Neural cell (in vitro differentiated cells): ENCODE data around the gene LUC7L. TPM values are rescaled to one million over a fixed set of nuclear protein-coding genes. Genes with fewer than 3 reads are reported as not detected.

Source experiments
- H2AFZ ChIP-seq: fragments of 200-600, 300-800 bp; sonication (generic), shearing (Covaris generic); 2 replicates; pipeline ENCODE4 v1.6.0; 2014; ENCODE audit warnings: low read depth, mild to moderate bottlenecking, antibody characterized with exemption, low read length, moderate library complexity
- H3F3A ChIP-seq: fragments of 200-600 bp; shearing (Covaris generic); 2 replicates; pipeline ENCODE4 v1.6.1; 2016; ENCODE audit warnings: mild to moderate bottlenecking, moderate library complexity, mixed read lengths, antibody characterized with exemption, low read length; ENCODE audit not compliant: insufficient read depth, poor library complexity, severe bottlenecking
- H3K27ac ChIP-seq: fragments of 200-600, 300-800 bp; sonication (generic), shearing (Covaris generic); 2 replicates; pipeline ENCODE4 v1.5.1; 2014; ENCODE audit warnings: mild to moderate bottlenecking, low read length, moderate library complexity
- H3K27me3 ChIP-seq: fragments of 300-800, 200-600 bp; sonication (generic), shearing (Covaris generic); 2 replicates; pipeline ENCODE4 v1.6.0; 2014; ENCODE audit warnings: mild to moderate bottlenecking, low read depth, low read length, moderate library complexity; ENCODE audit not compliant: insufficient read depth
- H3K36me3 ChIP-seq: fragments of 300-800, 200-600 bp; sonication (generic), shearing (Covaris generic); 2 replicates; pipeline ENCODE4 v1.5.1; 2014; ENCODE audit warnings: mild to moderate bottlenecking, antibody characterized with exemption, low read length, moderate library complexity; ENCODE audit not compliant: insufficient read depth
- H3K4me2 ChIP-seq: fragments of 300-800, 200-600 bp; sonication (generic), shearing (Covaris generic); 2 replicates; pipeline ENCODE4 v1.6.0; 2014; ENCODE audit warnings: mild to moderate bottlenecking, low read length
- H3K4me3 ChIP-seq: fragments of 300-800, 200-600 bp; sonication (generic), shearing (Covaris generic); 2 replicates; pipeline ENCODE4 v1.5.1; 2014; ENCODE audit warnings: mild to moderate bottlenecking, low read length, moderate library complexity
- H3K79me2 ChIP-seq: fragments of 200-600 bp; shearing (Covaris generic); replicated peaks from 2 replicates; pipeline ENCODE4 v1.6.0; 2014; ENCODE audit warnings: mild to moderate bottlenecking, low read length, moderate library complexity; ENCODE audit not compliant: insufficient read depth
- H3K9ac ChIP-seq: fragments of 300-800, 200-600 bp; sonication (generic), shearing (Covaris generic); 2 replicates; pipeline ENCODE4 v1.6.1; 2016; ENCODE audit warnings: mild to moderate bottlenecking, low read length, mixed read lengths
- H3K9me2 ChIP-seq: fragments of 200-600 bp; shearing (Covaris generic); 2 replicates; pipeline ENCODE4 v1.6.1; 2016; ENCODE audit warnings: mild to moderate bottlenecking, low read length, mixed read lengths; ENCODE audit not compliant: insufficient read depth
- H3K9me3 ChIP-seq: fragments of 200-600, 300-800 bp; sonication (generic), shearing (Covaris generic); 2 replicates; pipeline ENCODE4 v1.6.1; 2016; ENCODE audit warnings: mild to moderate bottlenecking, mixed run types, low read length, moderate library complexity, mixed read lengths
- H4K20me1 ChIP-seq: fragments of 200-600 bp; shearing (Covaris generic); 2 replicates; pipeline ENCODE4 v1.6.1; 2016; ENCODE audit warnings: mild to moderate bottlenecking, mixed run types; ENCODE audit not compliant: insufficient read depth
- CTCF ChIP-seq: fragments of 450-650 bp; IDR thresholded peaks from 2 replicates; pipeline ENCODE4 v1.5.1; 2014; ENCODE audit warnings: antibody characterized with exemption, mild to moderate bottlenecking, moderate library complexity; ENCODE audit not compliant: poor library complexity, severe bottlenecking
- EP300 ChIP-seq: fragments of 450-650 bp; conservative IDR thresholded peaks from 2 replicates; pipeline ENCODE4 v1.6.1; 2014; ENCODE audit warnings: antibody characterized with exemption, mild to moderate bottlenecking, moderate library complexity; ENCODE audit not compliant: poor library complexity, severe bottlenecking
- EZH2 ChIP-seq: fragments of 200-600, 300-800 bp; shearing (Covaris generic), sonication (generic); IDR thresholded peaks from 2 replicates; pipeline ENCODE4 v1.6.1; 2014; ENCODE audit warnings: antibody characterized with exemption, low read length, borderline replicate concordance, mild to moderate bottlenecking; ENCODE audit not compliant: insufficient read depth, poor library complexity, severe bottlenecking
- MXI1 ChIP-seq: fragments of 450-650 bp; conservative IDR thresholded peaks from 2 replicates; pipeline ENCODE4 v1.6.1; 2014; ENCODE audit warnings: antibody characterized with exemption, mild to moderate bottlenecking; ENCODE audit not compliant: poor library complexity, severe bottlenecking
- POLR2AphosphoS5 ChIP-seq: IDR thresholded peaks from 2 replicates; pipeline ENCODE4 v1.6.1; 2012
- RAD21 ChIP-seq: fragments of 450-650 bp; conservative IDR thresholded peaks from 2 replicates; pipeline ENCODE4 v1.6.1; 2014; ENCODE audit warnings: antibody characterized with exemption, mild to moderate bottlenecking, moderate library complexity
- REST ChIP-seq: IDR thresholded peaks from 2 replicates; pipeline ENCODE4 v1.6.1; 2012; ENCODE audit warnings: borderline replicate concordance
- SMC3 ChIP-seq: fragments of 450-650 bp; conservative IDR thresholded peaks from 2 replicates; pipeline ENCODE4 v1.6.1; 2014; ENCODE audit warnings: antibody characterized with exemption, mild to moderate bottlenecking, moderate library complexity; ENCODE audit not compliant: poor library complexity
- TAF1 ChIP-seq: IDR thresholded peaks from 2 replicates; pipeline ENCODE4 v1.6.1; 2012; ENCODE audit warnings: low read depth
- polyA plus RNA-seq: library from polyadenylated mRNA; depleted of rRNA; stranded (reverse); fragments of >200 nt; gene quantifications from 2 replicates; pipeline ENCODE4 v1.2.3, GENCODE V29; 2014

Gene LUC7L
- polyA plus RNA-seq, 1 donor from 2014 or later, result 564 TPM

- H3K9ac ChIP-seq, result no peak overlapping the region
- H3K79me2 ChIP-seq, result no peaks in the 10 kb centered on the region
- H3K4me3 ChIP-seq, result no peak overlapping the region
- no peaks in the 10 kb centered on the region for H4K20me1 ChIP-seq
- no peaks in the 10 kb centered on the region for H3K9me2 ChIP-seq
- H3K4me2 ChIP-seq, result no peak overlapping the region
- no peaks in the 10 kb centered on the region for H3F3A ChIP-seq
- H3K27ac ChIP-seq, result no peak overlapping the region
- H2AFZ ChIP-seq, result no peak overlapping the region
- H3K27me3 ChIP-seq, result no peaks in the 10 kb centered on the region
- H3K9me3 ChIP-seq, result no peaks in the 10 kb centered on the region
- no peaks in the 10 kb centered on the region for H3K36me3 ChIP-seq
- no peak for TF ChIP-seq EZH2
- TF ChIP-seq MXI1, result no peak
- no peak for TF ChIP-seq REST
- no peak for TF ChIP-seq RAD21
- no peak for TF ChIP-seq TAF1
- TF ChIP-seq EP300, result no peak
- no peak for TF ChIP-seq CTCF
- no peak for TF ChIP-seq POLR2AphosphoS5
- TF ChIP-seq SMC3, result no peak
Observed at GRCh38 chr16:263182-263774, 34.0 kb upstream of the LUC7L start.

- Histone ChIP-seq H2AFZ (no peak overlapping the region), H3K9me3 (no peaks in the 10 kb centered on the region), H3K4me3 (no peak overlapping the region), H4K20me1 (no peaks in the 10 kb centered on the region), H3K4me2 (no peak overlapping the region), H3K36me3 (no peaks in the 10 kb centered on the region), H3K9ac (no peak overlapping the region), H3K27me3 (no peaks in the 10 kb centered on the region), H3K9me2 (no peaks in the 10 kb centered on the region), H3K27ac (no peak overlapping the region), H3F3A (no peaks in the 10 kb centered on the region), H3K79me2 (no peaks in the 10 kb centered on the region)
- no peak for TF ChIP-seq TAF1
- no peak for TF ChIP-seq SMC3
- TF ChIP-seq CTCF, result no peak
- TF ChIP-seq REST, result no peak
- no peak for TF ChIP-seq EP300
- no peak for TF ChIP-seq RAD21
- TF ChIP-seq MXI1, result no peak
- no peak for TF ChIP-seq POLR2AphosphoS5
- no peak for TF ChIP-seq EZH2
Observed at GRCh38 chr16:262121-262745, 33.0 kb upstream of the LUC7L start.
